Liver (tissue), 3 donors: Measurements from ENCODE around the gene SLC44A1.

Source experiments
- CTCF ChIP-seq: fragments of 150-350 bp; IDR thresholded peaks from 2 replicates; pipeline ENCODE4 v1.5.1; 2017; ENCODE audit warnings: improper control_type of control experiment, low read depth, low read length; ENCODE audit not compliant: missing input control
- JUND ChIP-seq, 2 donors: IDR thresholded peaks; 2 replicates each; pipeline ENCODE4 v1.6.1; 2016; ENCODE audit warnings: antibody characterized with exemption in 2 of 2
- MAX ChIP-seq: IDR thresholded peaks from 2 replicates; pipeline ENCODE4 v1.6.1; 2016; ENCODE audit warnings: antibody characterized with exemption
- REST ChIP-seq: IDR thresholded peaks from 2 replicates; pipeline ENCODE4 v1.6.1; 2016; ENCODE audit warnings: antibody characterized with exemption, mild to moderate bottlenecking
- RXRA ChIP-seq, 2 donors: IDR thresholded peaks; 2 replicates each; pipeline ENCODE4 v1.6.1; 2017 to 2018; ENCODE audit warnings: antibody characterized with exemption in 2 of 2, mild to moderate bottlenecking in 1 of 2
- TAF1 ChIP-seq: conservative IDR thresholded peaks from 2 replicates; pipeline ENCODE4 v1.6.1; 2016; ENCODE audit warnings: antibody characterized with exemption, mild to moderate bottlenecking
- YY1 ChIP-seq: IDR thresholded peaks from 2 replicates; pipeline ENCODE4 v1.6.1; 2016; ENCODE audit warnings: antibody characterized with exemption, mild to moderate bottlenecking
- donor health status: healthy.
- donor health status: healthy.

- TF ChIP-seq CTCF: no peak
- TF ChIP-seq MAX: no peak
- no peak for TF ChIP-seq JUND (IDR thresholded peaks at IDR 0.05)
- no peak for TF ChIP-seq REST
- no peak for TF ChIP-seq YY1
- no peak for TF ChIP-seq RXRA (IDR thresholded peaks at IDR 0.05)
- no peak for TF ChIP-seq TAF1
Observed at GRCh38 chr9:105309531-105309931, 65.1 kb downstream of the SLC44A1 start.
